GM12878 (cell line): ENCODE measurements around the gene METRN. TPM values are rescaled to one million over a fixed set of nuclear protein-coding genes. Genes with fewer than 3 reads are reported as not detected.

Experiments
- ATAC-seq: fragments of 200-7000 bp; cut with Tn5 transposase; 3 replicates; pipeline ENCODE4 v1.9.1; 2020; ENCODE audit warnings: mild to moderate bottlenecking, moderate library complexity
- BruUV-seq: library from RNA; stranded (reverse); fragments of 400-500 nt; replicated peaks from 2 replicates; lab custom pipeline; 2021; lab: Mats Ljungman, UMichigan
- CTCF ChIA-PET: fragments of 300-600 bp; sonication (Branson Sonifier 250); formaldehyde crosslinking; extraction: SDS; loops from one replicate; lab custom pipeline; 2021; ENCODE audit warnings: inconsistent platforms; lab: Yijun Ruan, JAX
- POLR2A ChIA-PET: fragments of 350-600 bp; formaldehyde crosslinking; extraction: SDS; loops from one replicate; lab custom pipeline; 2021; ENCODE audit warnings: inconsistent platforms; lab: Charles Lee
- RAD21 ChIA-PET: fragments of 300-600 bp; sonication (Branson Sonifier 250); formaldehyde crosslinking; loops from one replicate; lab custom pipeline; 2023; ENCODE audit warnings: antibody characterized with exemption; ENCODE audit not compliant: unreplicated experiment; lab: Charles Lee
- SMC1A ChIA-PET: fragments of 300-600 bp; sonication (Branson Sonifier 250); formaldehyde crosslinking; loops from one replicate; lab custom pipeline; 2023; ENCODE audit not compliant: unreplicated experiment, uncharacterized antibody; lab: Charles Lee
- DNase-seq: peaks from one replicate; pipeline ENCODE4 v3.0.0-alpha.2; 2011; ENCODE audit warnings: low read depth, low spot score
- FAIRE-seq: peaks from 3 replicates; lab custom pipeline; 2011; peaks lifted over from hg19 to GRCh38; lab: Jason Lieb, UNC
- H2AFZ ChIP-seq: 2 replicates; pipeline ENCODE4 v1.6.0; 2011; ENCODE audit warnings: low read depth, low read length, control low read depth; ENCODE audit not compliant: control insufficient read depth
- H3K27ac ChIP-seq: 2 replicates; pipeline ENCODE4 v1.5.1; 2011; ENCODE audit warnings: control low read depth; ENCODE audit not compliant: control insufficient read depth, insufficient read depth
- H3K27me3 ChIP-seq, 2 experiments: replicated peaks in 1 of 2; 2 replicates each; pipeline versions ENCODE4 v1.6.0 to v1.6.1; 2011; ENCODE audit warnings: low read length in 1 of 2; ENCODE audit not compliant: control insufficient read depth in 2 of 2, insufficient read depth in 2 of 2
- H3K36me3 ChIP-seq, 2 experiments: 2 replicates each; pipeline ENCODE4 v1.5.1; 2011; ENCODE audit warnings: low read length in 1 of 2; ENCODE audit not compliant: control insufficient read depth in 2 of 2, insufficient read depth in 2 of 2
- H3K4me1 ChIP-seq: 2 replicates; pipeline ENCODE4 v1.6.1; 2011; ENCODE audit warnings: mild to moderate bottlenecking, low read length, moderate library complexity, mixed read lengths; ENCODE audit not compliant: control insufficient read depth, insufficient read depth
- H3K4me2 ChIP-seq: 2 replicates; pipeline ENCODE4 v1.6.0; 2011; ENCODE audit warnings: control low read depth; ENCODE audit not compliant: control insufficient read depth, insufficient read depth
- H3K4me3 ChIP-seq: fragments of 200-600 bp; sonication (generic); 2 replicates; pipeline ENCODE4 v1.5.1; 2016
- H3K79me2 ChIP-seq: 2 replicates; pipeline ENCODE4 v1.6.0; 2011; ENCODE audit warnings: low read length; ENCODE audit not compliant: control insufficient read depth, insufficient read depth
- H3K9ac ChIP-seq: 2 replicates; pipeline ENCODE4 v1.8.0; 2011; ENCODE audit warnings: low read length, control low read depth, mixed read lengths; ENCODE audit not compliant: control insufficient read depth, insufficient read depth
- H3K9me3 ChIP-seq: replicated peaks from 3 replicates; pipeline ENCODE4 v1.5.1; 2011; ENCODE audit warnings: mild to moderate bottlenecking, low read length; ENCODE audit not compliant: control insufficient read depth, insufficient read depth
- H4K20me1 ChIP-seq: 2 replicates; pipeline ENCODE4 v1.6.0; 2011; ENCODE audit not compliant: control insufficient read depth, insufficient read depth
- ATF2 ChIP-seq: IDR thresholded peaks from 2 replicates; pipeline ENCODE4 v1.6.1; 2012; ENCODE audit warnings: low read length, inconsistent platforms
- BCL11A ChIP-seq: IDR thresholded peaks from 2 replicates; pipeline ENCODE4 v1.6.1; 2011; ENCODE audit warnings: low read depth, low read length
- CHD1 ChIP-seq: IDR thresholded peaks from 2 replicates; pipeline ENCODE4 v1.6.1; 2012; ENCODE audit warnings: low read depth, low read length, improper control_type of control experiment
- HDGF ChIP-seq: fragments of 450-650 bp; IDR thresholded peaks from 2 replicates; pipeline ENCODE4 v1.6.1; 2016; ENCODE audit warnings: antibody characterized with exemption
- MYB ChIP-seq: fragments of 150-350 bp; IDR thresholded peaks from 2 replicates; pipeline ENCODE4 v1.6.1; 2014; ENCODE audit warnings: mild to moderate bottlenecking, low read depth, low read length, borderline replicate concordance
- NFIC ChIP-seq: IDR thresholded peaks from 2 replicates; pipeline ENCODE4 v1.6.1; 2012; ENCODE audit warnings: low read depth, mild to moderate bottlenecking, inconsistent platforms, low read length, moderate library complexity
- NR2C2 ChIP-seq: IDR thresholded peaks from 2 replicates; pipeline ENCODE4 v1.6.1; 2011; ENCODE audit warnings: borderline replicate concordance, low read depth; ENCODE audit not compliant: control insufficient read depth, insufficient read length
- POLR2AphosphoS5 ChIP-seq: IDR thresholded peaks from 2 replicates; pipeline ENCODE4 v1.6.1; 2011; ENCODE audit warnings: mild to moderate bottlenecking, low read length, inconsistent platforms
- RAD51 ChIP-seq: fragments of 450-650 bp; IDR thresholded peaks from 2 replicates; pipeline ENCODE4 v1.6.1; 2016; ENCODE audit warnings: moderate library complexity, mild to moderate bottlenecking, inconsistent platforms
- SMARCA5 ChIP-seq: fragments of 450-650 bp; IDR thresholded peaks from 2 replicates; pipeline ENCODE4 v1.6.1; 2017; ENCODE audit warnings: mild to moderate bottlenecking
- SMC3 ChIP-seq: IDR thresholded peaks from 2 replicates; pipeline ENCODE4 v1.6.1; 2011; ENCODE audit warnings: low read length, improper control_type of control experiment, borderline replicate concordance
- TCF7 ChIP-seq: IDR thresholded peaks from 2 replicates; pipeline ENCODE4 v1.6.1; 2014; ENCODE audit warnings: antibody characterized with exemption, borderline replicate concordance
- ZBTB11 ChIP-seq: fragments of 450-650 bp; formaldehyde crosslinking; IDR thresholded peaks from 2 replicates; pipeline ENCODE4 v1.5.0; 2022; ENCODE audit warnings: mild to moderate bottlenecking, missing genetic modification characterization
- WGBS: methylation state at CpG from one replicate; pipeline ENCODE4 v1.1.6; 2016; ENCODE audit warnings: low lambda C conversion rate; ENCODE audit not compliant: insufficient replicate concordance, insufficient coverage; ENCODE audit errors: missing lambda C conversion rate; 5-methylcytosine and 5-hydroxymethylcytosine counted together
- in situ Hi-C: fragments of 300-500 bp; cut with MboI; formaldehyde crosslinking; loops from 9 replicates; pipeline ENCODE4 v1.14.3; 2018; ENCODE audit warnings: mixed read lengths
- intact Hi-C: fragments of 100-400 bp; cut with micrococcal nuclease; formaldehyde crosslinking; loops from one replicate; pipeline ENCODE4 v1.14.2; 2022; ENCODE audit not compliant: unreplicated experiment
- polyA plus RNA-seq, 11 experiments: library from polyadenylated mRNA; depleted of rRNA in 4 of 11; unstranded in 6 of 11; stranded (reverse) in 5 of 11; fragments of >200 nt; fragmentation: Nextera tagmentation in 4 of 11; fragmentation: Illumina TruSeq in 1 of 11; extraction: Ambion mirVana in 4 of 11; extraction: Trizol in 1 of 11; gene quantifications; 1 replicate in 1 of 11; 2 replicates in 10 of 11; pipeline versions ENCODE4 v1.2.1 to v1.2.3, GENCODE V29; 2011 to 2016; ENCODE audit warnings: inconsistent platforms in 2 of 11, missing spikeins in 2 of 11, low read depth in 1 of 11
- total RNA-seq, 4 experiments: library from RNA; depleted of rRNA in 3 of 4; stranded (reverse); fragments of >200 nt in 3 of 4; fragmentation: Illumina TruSeq in 1 of 4; extraction: Trizol in 1 of 4; gene quantifications; 2 replicates each; pipeline versions ENCODE4 v1.2.1 to v1.2.3, GENCODE V29; 2013 to 2021

The METRN gene
- total and polyA plus RNA-seq, 10 of the 15 experiments (the other 5 are each of a cell fraction or from before 2014, with no cell fraction given), result 0.11 to 12.8 (median 1.1) TPM; not detected in 1

- ChIA-PET POLR2A (no interaction called here), CTCF (no interaction called here), SMC1A (no interaction called here), RAD21 (interaction anchor here (0.5 kb wide), 1 partner anchor 310 kb away, joined by 3 read pairs; no protein-coding TSS in a partner anchor)
- Histone ChIP-seq H3K4me2 (no peak overlapping the region), H3K9ac (no peak overlapping the region), H3K36me3 (no peaks in the 10 kb centered on the region), H3K27me3 (no peaks in the 10 kb centered on the region; a peak in 2 of 4 replicates), H4K20me1 (no peaks in the 10 kb centered on the region), H2AFZ (no peak overlapping the region)
- intact Hi-C loops, result no loop called here
- ATAC-seq (no peak), FAIRE-seq (no peak)
- BruUV-seq, result no TSS peak
- TF ChIP-seq HDGF (no peak), POLR2AphosphoS5 (no peak), ZBTB11 (CRISPR knock-in tag) (no peak), TCF7 (no peak), NR2C2 (no peak), SMARCA5 (no peak), NFIC (no peak), ATF2 (no peak), CHD1 (no peak), SMC3 (no peak), RAD51 (no peak), MYB (no peak), BCL11A (no peak)
- TF ChIP-seq, all 136 proteins: peak for 0
- no peak for DNase-seq
- Histone ChIP-seq H3K4me1 (no peaks in the 10 kb centered on the region), H3K4me3 (no peak overlapping the region), H3K27ac (no peak overlapping the region), H3K79me2 (no peaks in the 10 kb centered on the region), H3K9me3 (no peaks in the 10 kb centered on the region; the same call in 2 of the 3 replicates)
- in situ Hi-C loops, result no loop called here
- WGBS, result 10% methylated on average over 11 of the region's 11 CpGs
Measured at GRCh38 chr16:754656-755055, 39.7 kb downstream of the METRN start.
